LNCaP clone FGC (cell line): Measurements from ENCODE around the gene EHMT1.

Experiments
- DNase-seq: peaks from one replicate; pipeline ENCODE4 v3.0.0-alpha.2; 2011; ENCODE audit warnings: low read depth
- H3K4me3 ChIP-seq: 2 replicates; pipeline ENCODE4 v1.5.1; 2011; ENCODE audit warnings: mild to moderate bottlenecking, low read depth, low read length, control low read depth
- TF ChIP-seq, protein P1 (sequence below): IDR thresholded peaks from 2 replicates; pipeline ENCODE4 v1.5.1; 2012; ENCODE audit warnings: mild to moderate bottlenecking; ENCODE audit not compliant: control insufficient read depth, insufficient read depth; ENCODE audit errors: extremely low read depth

The EHMT1 gene

DNA sequence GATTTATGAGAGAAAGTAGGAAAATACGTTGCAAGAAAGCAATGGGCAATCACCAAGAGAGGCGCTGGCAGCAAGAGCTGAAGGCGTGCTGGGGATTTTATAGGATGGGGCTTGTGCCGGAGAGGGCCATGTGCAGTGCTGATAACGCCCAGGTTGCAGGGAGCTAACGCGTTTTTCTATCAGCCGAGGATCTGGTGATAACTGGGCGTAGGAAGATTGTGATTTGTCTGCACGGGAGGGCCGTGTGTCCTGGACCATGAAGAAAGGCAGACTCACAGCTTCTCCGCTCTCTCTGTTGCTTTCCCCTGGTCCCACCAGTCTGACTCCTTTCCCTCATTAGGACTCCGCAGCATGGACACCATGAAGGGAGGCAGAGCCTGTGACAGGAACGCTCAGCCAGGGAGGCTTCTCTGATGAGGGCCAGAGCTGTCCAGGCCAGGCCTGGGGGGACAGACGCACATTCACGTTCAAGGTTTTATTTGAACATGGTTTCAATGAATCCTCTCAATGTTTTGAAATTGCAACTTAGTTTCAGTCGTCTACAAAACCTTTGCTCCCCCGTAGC lies 246.9 kb downstream of the EHMT1 start:
- TF ChIP-seq, protein P1, sequence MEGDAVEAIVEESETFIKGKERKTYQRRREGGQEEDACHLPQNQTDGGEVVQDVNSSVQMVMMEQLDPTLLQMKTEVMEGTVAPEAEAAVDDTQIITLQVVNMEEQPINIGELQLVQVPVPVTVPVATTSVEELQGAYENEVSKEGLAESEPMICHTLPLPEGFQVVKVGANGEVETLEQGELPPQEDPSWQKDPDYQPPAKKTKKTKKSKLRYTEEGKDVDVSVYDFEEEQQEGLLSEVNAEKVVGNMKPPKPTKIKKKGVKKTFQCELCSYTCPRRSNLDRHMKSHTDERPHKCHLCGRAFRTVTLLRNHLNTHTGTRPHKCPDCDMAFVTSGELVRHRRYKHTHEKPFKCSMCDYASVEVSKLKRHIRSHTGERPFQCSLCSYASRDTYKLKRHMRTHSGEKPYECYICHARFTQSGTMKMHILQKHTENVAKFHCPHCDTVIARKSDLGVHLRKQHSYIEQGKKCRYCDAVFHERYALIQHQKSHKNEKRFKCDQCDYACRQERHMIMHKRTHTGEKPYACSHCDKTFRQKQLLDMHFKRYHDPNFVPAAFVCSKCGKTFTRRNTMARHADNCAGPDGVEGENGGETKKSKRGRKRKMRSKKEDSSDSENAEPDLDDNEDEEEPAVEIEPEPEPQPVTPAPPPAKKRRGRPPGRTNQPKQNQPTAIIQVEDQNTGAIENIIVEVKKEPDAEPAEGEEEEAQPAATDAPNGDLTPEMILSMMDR: no peak
- no peak for DNase-seq

GRCh38 chr9:137866226-137867141 lies 247.7 kb downstream of the EHMT1 start:
- TF ChIP-seq, protein P1: no peak
- DNase-seq: no peak
- no peak overlapping the region for H3K4me3 ChIP-seq

More for the DNA sequence above, 246.9 kb downstream of the EHMT1 start:
- no peak overlapping the region for H3K4me3 ChIP-seq

DNA sequence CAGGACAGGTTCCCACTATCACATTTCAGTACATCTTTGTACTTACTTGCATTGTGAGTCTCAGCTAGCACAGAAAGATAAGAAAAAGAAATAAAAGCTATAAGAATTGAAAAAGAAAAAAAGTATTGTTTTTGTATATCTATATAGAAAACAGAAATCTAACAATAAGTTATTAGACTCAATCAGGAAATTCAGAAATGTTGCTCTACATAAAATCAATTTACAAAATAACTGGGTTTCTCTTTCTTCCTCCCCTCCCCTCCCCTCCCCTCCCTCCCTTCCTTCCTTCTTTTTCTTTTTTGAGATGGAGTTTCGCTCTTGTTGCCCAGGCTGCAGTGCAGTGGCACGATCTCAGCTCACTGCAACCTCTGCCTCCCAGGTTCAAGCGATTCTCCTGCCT lies 251.6 kb downstream of the EHMT1 start:
- no peak for DNase-seq
- H3K4me3 ChIP-seq: no peak overlapping the region
- TF ChIP-seq, protein P1: no peak

DNA sequence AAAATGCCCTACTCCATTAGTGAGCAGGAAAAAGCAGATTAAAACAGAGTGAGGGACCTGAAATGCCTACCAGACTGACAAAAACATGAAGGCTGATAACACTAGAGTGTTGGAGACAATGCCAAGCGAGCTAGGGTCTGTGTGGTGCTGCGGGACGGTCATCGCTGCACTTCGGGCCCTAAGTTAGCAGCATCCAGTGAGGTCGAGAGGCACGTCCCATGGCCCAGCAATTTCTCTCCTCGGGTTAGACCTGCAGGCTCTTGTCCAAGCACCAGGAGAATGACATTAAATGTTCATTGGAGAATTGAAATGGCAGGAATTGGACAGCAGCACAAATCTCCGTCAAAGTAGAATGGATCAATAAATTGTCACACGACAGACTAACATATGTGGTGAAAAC lies 253.5 kb downstream of the EHMT1 start:
- DNase-seq: no peak
- TF ChIP-seq, protein P1: no peak
- H3K4me3 ChIP-seq: no peak overlapping the region

- TF ChIP-seq, protein P1: no peak
- DNase-seq: no peak
- H3K4me3 ChIP-seq: no peak overlapping the region
Measured at GRCh38 chr9:137873408-137873807, 254.6 kb downstream of the EHMT1 start.

- TF ChIP-seq, protein P1: no peak
- no peak overlapping the region for H3K4me3 ChIP-seq
- no peak for DNase-seq
Measured at GRCh38 chr9:137873858-137874362, 255.1 kb downstream of the EHMT1 start.
